Duodenal mucosa (tissue), 2 donors: Measurements from ENCODE around the gene PTPRN2.
"Not testable (repeated sequence)": the region's sequence is repeated elsewhere in the genome, so short reads cannot be mapped to it uniquely, and the experiment has no call there.

Experiments
- H3K27ac ChIP-seq: one replicate; pipeline ENCODE4 v1.7.0; 2013; ENCODE audit warnings: low read depth, low read length
- H3K27me3 ChIP-seq, 2 donors: one replicate each; pipeline ENCODE4 v1.7.0; 2013; ENCODE audit warnings: low read length in 2 of 2, control low read depth in 1 of 2; ENCODE audit not compliant: insufficient read depth in 2 of 2, control insufficient read depth in 1 of 2
- H3K36me3 ChIP-seq, 2 donors: one replicate each; pipeline ENCODE4 v1.7.0; 2013; ENCODE audit warnings: low read length in 2 of 2, control low read depth in 1 of 2; ENCODE audit not compliant: insufficient read depth in 2 of 2, control insufficient read depth in 1 of 2
- H3K4me1 ChIP-seq, 2 donors: one replicate each; pipeline ENCODE4 v1.7.0; 2013; ENCODE audit warnings: low read length in 2 of 2, control low read depth in 1 of 2; ENCODE audit not compliant: insufficient read depth in 2 of 2, control insufficient read depth in 1 of 2
- H3K4me3 ChIP-seq, 2 donors: one replicate each; pipeline ENCODE4 v1.7.0; 2013; ENCODE audit warnings: low read length in 2 of 2, low read depth in 1 of 2
- H3K9ac ChIP-seq, 2 donors: one replicate each; pipeline ENCODE4 v1.7.0; 2013; ENCODE audit warnings: low read length in 2 of 2, low read depth in 1 of 2
- H3K9me3 ChIP-seq, 2 donors: one replicate each; pipeline ENCODE4 v1.7.0; 2013; ENCODE audit warnings: low read length in 2 of 2, control low read depth in 1 of 2; ENCODE audit not compliant: control insufficient read depth in 1 of 2

The PTPRN2 gene

GRCh38 chr7:158235862-158236261 is 351.8 kb downstream of the PTPRN2 start:
- no peak overlapping the region for H3K4me3 ChIP-seq
- no peaks in the 10 kb centered on the region for H3K9me3 ChIP-seq
- H3K9ac ChIP-seq = no peak overlapping the region
- H3K27me3 ChIP-seq = no peaks in the 10 kb centered on the region
- no peaks in the 10 kb centered on the region for H3K36me3 ChIP-seq
- H3K27ac ChIP-seq = no peak overlapping the region
- H3K4me1 ChIP-seq = peaks cover 6 to 9% of the 10 kb centered on the region in 2 donors

- H3K9me3 ChIP-seq = peaks cover 0 to 8% of the 10 kb centered on the region in 2 donors
- no peaks in the 10 kb centered on the region for H3K36me3 ChIP-seq
- no peaks in the 10 kb centered on the region for H3K4me1 ChIP-seq
- no peak overlapping the region for H3K4me3 ChIP-seq
- no peak overlapping the region for H3K27ac ChIP-seq
- no peaks in the 10 kb centered on the region for H3K27me3 ChIP-seq
- no peak overlapping the region for H3K9ac ChIP-seq
Measured at GRCh38 chr7:158229945-158230344, 357.7 kb downstream of the PTPRN2 start.

GRCh38 chr7:158228986-158229385 is 358.6 kb downstream of the PTPRN2 start:
- Histone ChIP-seq H3K4me3 (no peak overlapping the region), H3K9ac (no peak overlapping the region), H3K4me1 (no peaks in the 10 kb centered on the region), H3K36me3 (no peaks in the 10 kb centered on the region), H3K27me3 (no peaks in the 10 kb centered on the region), H3K27ac (no peak overlapping the region), H3K9me3 (peaks cover 0 to 8% of the 10 kb centered on the region in 2 donors)

DNA sequence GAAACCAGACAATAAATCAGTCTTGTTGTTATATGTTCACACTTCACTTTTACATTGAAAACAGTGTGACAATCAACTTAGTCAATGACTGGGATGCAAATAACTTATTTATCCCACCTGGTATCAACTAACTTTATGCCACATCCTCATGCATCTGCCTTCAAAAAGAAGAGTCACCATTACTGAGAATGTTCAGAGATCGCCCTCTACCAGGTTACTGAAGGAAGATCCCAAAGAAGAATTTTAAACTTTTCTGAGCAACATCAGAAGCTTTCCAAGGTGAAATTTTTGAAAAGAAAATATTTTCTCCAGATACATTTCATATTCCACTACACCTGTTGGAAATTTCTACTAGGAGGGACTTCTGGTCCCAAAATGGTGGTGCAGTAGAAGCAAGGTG is 359.5 kb downstream of the PTPRN2 start:
- Histone ChIP-seq H3K4me3 (no peak overlapping the region), H3K27me3 (no peaks in the 10 kb centered on the region), H3K9ac (no peak overlapping the region), H3K4me1 (no peaks in the 10 kb centered on the region), H3K27ac (no peak overlapping the region), H3K36me3 (no peaks in the 10 kb centered on the region), H3K9me3 (peaks cover 0 to 8% of the 10 kb centered on the region in 2 donors)

DNA sequence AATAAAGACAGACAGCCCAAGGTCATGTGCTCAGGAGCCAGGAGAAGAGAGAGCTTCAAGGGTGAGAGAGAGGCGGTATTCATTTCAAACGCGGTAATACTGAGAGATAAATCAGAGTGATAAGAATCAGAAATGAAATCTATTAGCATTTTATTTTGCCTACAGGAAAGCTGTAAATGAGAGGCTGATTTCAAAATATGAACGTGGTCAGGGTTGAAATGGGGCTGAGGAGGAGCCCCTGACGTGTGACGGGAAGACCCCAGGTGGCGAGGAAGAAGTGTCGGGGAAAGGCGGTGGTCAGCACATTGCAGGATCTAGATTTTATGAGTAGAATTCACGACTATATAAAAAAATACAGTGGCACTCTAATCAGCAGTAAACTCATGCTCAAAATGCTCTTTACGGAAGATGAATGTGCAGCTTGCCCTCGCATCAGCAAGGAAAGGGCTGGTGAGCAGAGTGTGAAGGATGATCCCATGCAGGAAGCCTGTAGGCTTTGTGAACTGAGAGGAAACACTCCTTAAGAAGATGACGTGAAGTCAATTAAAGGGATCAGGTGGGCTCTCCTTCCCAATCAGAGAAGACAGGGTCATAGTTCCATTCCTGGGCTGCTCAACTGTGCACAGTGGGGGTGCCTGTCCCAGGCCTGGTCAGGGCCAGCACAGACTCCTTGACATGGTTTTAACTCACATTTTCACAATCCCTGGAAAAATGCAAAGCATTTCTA is 360.2 kb downstream of the PTPRN2 start:
- Histone ChIP-seq H3K4me3 (no peak overlapping the region), H3K27me3 (no peaks in the 10 kb centered on the region), H3K36me3 (no peaks in the 10 kb centered on the region), H3K9me3 (peaks cover 0 to 8% of the 10 kb centered on the region in 2 donors), H3K27ac (no peak overlapping the region), H3K9ac (no peak overlapping the region), H3K4me1 (no peaks in the 10 kb centered on the region)

- H3K9ac ChIP-seq = no peak overlapping the region
- H3K4me3 ChIP-seq = no peak overlapping the region
- H3K27ac ChIP-seq = no peak overlapping the region
- H3K36me3 ChIP-seq = no peaks in the 10 kb centered on the region
- H3K9me3 ChIP-seq = peaks cover 0 to 2% of the 10 kb centered on the region in 2 donors
- H3K27me3 ChIP-seq = no peaks in the 10 kb centered on the region
- no peaks in the 10 kb centered on the region for H3K4me1 ChIP-seq
Measured at GRCh38 chr7:158216198-158216597, 371.4 kb downstream of the PTPRN2 start.

GRCh38 chr7:158209435-158209834 is 378.2 kb downstream of the PTPRN2 start:
- Histone ChIP-seq H3K27me3 (no peaks in the 10 kb centered on the region), H3K4me3 (no peak overlapping the region), H3K4me1 (no peaks in the 10 kb centered on the region), H3K9me3 (peaks cover 0 to 5% of the 10 kb centered on the region in 2 donors), H3K9ac (no peak overlapping the region), H3K36me3 (no peaks in the 10 kb centered on the region), H3K27ac (no peak overlapping the region)

DNA sequence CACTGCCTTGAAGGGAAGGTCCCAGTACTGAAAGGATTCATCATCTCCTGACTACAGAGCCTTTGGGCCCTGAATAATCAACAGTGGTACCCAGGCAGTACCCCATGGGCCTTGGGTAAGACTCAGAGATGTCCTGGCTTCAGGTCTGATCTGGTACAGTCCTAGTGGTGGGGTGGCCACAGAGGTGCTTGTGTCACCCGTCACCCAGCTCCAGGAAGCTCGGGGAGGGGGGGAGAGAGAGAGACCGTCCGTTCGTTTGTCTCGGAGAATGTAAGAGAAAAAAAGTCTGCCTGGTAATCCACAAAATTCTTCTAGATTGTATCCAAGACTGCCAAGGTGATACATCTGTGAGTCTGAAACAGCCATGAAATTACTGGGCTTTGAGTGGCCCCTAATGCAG is 381.3 kb downstream of the PTPRN2 start:
- Histone ChIP-seq H3K4me1 (no peaks in the 10 kb centered on the region), H3K27ac (no peak overlapping the region), H3K9me3 (peaks cover 0 to 5% of the 10 kb centered on the region in 2 donors), H3K27me3 (no peaks in the 10 kb centered on the region), H3K36me3 (no peaks in the 10 kb centered on the region), H3K9ac (no peak overlapping the region), H3K4me3 (no peak overlapping the region)

- H3K4me1 ChIP-seq = no peaks in the 10 kb centered on the region
- no peaks in the 10 kb centered on the region for H3K36me3 ChIP-seq
- H3K4me3 ChIP-seq = no peak overlapping the region
- no peak overlapping the region for H3K9ac ChIP-seq
- H3K27me3 ChIP-seq = no peaks in the 10 kb centered on the region
- H3K9me3 ChIP-seq = peaks cover 0 to 5% of the 10 kb centered on the region in 2 donors
- H3K27ac ChIP-seq = no peak overlapping the region
Measured at GRCh38 chr7:158204453-158204852, 383.2 kb downstream of the PTPRN2 start.

GRCh38 chr7:158203948-158204347 is 383.7 kb downstream of the PTPRN2 start:
- not testable (repeated sequence) for H3K27ac ChIP-seq, H3K36me3 ChIP-seq, H3K27me3 ChIP-seq, H3K9ac ChIP-seq, H3K9me3 ChIP-seq, H3K4me1 ChIP-seq, H3K4me3 ChIP-seq
